GM12891 (cell line): ENCODE results near the gene B3GNT8. TPM values are rescaled to one million over a fixed set of nuclear protein-coding genes. Genes with fewer than 3 reads are reported as not detected.
A peak's percentile ranks its signal among the peaks of the same experiment; 100 is the strongest.
"Not testable (repeated sequence)": the region's sequence is repeated elsewhere in the genome, so short reads cannot be mapped to it uniquely, and the experiment has no call there.

Experiments used
- DNase-seq: peaks from one replicate; pipeline ENCODE4 v3.0.0; 2011; ENCODE audit warnings: low spot score; ENCODE audit not compliant: insufficient read length
- FAIRE-seq: peaks from 2 replicates; lab custom pipeline; 2011; peaks lifted over from hg19 to GRCh38; lab: Jason Lieb, UNC
- PAX5 ChIP-seq: IDR thresholded peaks from 2 replicates; pipeline ENCODE4 v1.6.1; 2011; ENCODE audit warnings: low read length, moderate library complexity, mild to moderate bottlenecking; ENCODE audit not compliant: insufficient read depth, severe bottlenecking
- POLR2A ChIP-seq: IDR thresholded peaks from 2 replicates; pipeline ENCODE4 v1.6.1; 2011; ENCODE audit warnings: low read depth, low read length, control low read depth
- POLR2AphosphoS5 ChIP-seq: IDR thresholded peaks from 2 replicates; pipeline ENCODE4 v1.6.1; 2011; ENCODE audit warnings: low read depth, low read length, control low read depth
- POU2F2 ChIP-seq: IDR thresholded peaks from 2 replicates; pipeline ENCODE4 v1.6.1; 2011; ENCODE audit warnings: low read depth, mild to moderate bottlenecking, control low read depth, low read length, moderate library complexity
- SPI1 ChIP-seq: IDR thresholded peaks from 2 replicates; pipeline ENCODE4 v1.6.1; 2011; ENCODE audit warnings: low read depth, low read length, control low read depth
- TAF1 ChIP-seq: IDR thresholded peaks from 2 replicates; pipeline ENCODE4 v1.6.1; 2011; ENCODE audit warnings: low read depth, low read length, control low read depth
- polyA plus RNA-seq: library from polyadenylated mRNA; unstranded; fragments of >200 nt; gene quantifications from one replicate; pipeline ENCODE4 v1.2.1, GENCODE V29; 2012; ENCODE audit warnings: low read depth, missing spikeins, inconsistent platforms; ENCODE audit not compliant: missing spikeins

B3GNT8 gene, protein sequence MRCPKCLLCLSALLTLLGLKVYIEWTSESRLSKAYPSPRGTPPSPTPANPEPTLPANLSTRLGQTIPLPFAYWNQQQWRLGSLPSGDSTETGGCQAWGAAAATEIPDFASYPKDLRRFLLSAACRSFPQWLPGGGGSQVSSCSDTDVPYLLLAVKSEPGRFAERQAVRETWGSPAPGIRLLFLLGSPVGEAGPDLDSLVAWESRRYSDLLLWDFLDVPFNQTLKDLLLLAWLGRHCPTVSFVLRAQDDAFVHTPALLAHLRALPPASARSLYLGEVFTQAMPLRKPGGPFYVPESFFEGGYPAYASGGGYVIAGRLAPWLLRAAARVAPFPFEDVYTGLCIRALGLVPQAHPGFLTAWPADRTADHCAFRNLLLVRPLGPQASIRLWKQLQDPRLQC
- 0.15 TPM for polyA plus RNA-seq

DNA sequence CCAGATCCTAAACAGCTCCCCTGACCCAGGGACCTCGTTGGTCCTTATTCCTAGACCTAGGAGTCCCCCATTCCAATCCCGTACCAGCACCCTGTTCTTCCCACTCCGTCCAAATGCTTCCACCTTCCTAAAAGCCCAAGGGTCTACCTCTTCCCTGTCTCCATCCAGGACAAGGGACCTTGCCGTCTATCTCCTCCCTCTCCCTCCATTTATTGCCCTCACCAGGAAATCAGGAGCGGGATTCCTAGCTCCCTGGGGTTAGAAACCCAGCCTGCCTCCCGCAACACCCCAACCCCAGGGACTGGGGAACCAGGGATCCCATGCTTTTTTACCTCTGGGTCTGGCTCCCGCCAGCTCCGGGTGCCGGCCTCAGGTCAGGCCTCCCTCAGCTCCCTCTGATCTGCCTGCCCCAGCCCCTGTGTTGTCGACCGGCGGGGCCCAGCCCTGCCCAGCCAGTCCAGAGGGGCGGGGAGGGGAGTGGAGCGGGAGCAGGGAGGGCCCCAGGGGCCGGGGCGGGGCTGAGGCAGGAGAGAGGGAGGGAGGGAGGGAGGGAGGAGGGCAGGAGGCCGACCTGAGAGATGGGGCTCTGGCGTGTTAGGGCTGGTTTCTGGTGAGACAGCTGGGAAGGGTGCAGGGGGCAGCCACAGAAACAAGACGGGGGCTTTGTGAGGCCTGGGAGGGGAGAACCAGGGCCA lies at the start of gene B3GNT8:
B3GNT8 (minus strand) TSS at position 423 of the 695 bp plus-strand sequence. CDS start 596 bp downstream, outside the sequence.
- DNase-seq (peak; percentile 60), FAIRE-seq (no peak)
- TF ChIP-seq POU2F2 (no peak), SPI1 (no peak), TAF1 (no peak), PAX5 (no peak), POLR2A (no peak), POLR2AphosphoS5 (no peak)

DNA sequence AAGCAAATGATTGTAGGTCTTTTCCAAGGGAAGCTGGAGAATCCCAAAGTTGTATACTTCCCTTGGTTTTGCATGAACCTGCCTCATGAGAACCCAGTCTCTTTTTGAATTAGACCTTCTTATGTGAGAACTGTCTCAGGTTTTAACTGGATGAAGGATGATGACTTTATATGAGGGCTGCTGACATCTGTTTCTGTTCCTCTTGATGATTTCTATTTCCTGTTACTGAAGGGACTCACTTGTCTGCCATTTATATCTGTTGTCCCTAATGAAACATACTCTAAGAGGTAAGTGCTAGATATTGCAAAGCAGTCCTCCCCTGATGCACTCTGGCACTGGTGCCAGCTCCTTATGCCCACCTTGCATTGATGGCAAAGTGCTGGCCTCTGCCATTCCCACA lies 49.4 kb upstream of the B3GNT8 start:
- peak; percentile 26; the same call in 1 of the 2 replicates for TF ChIP-seq SPI1
- no peak for TF ChIP-seq POLR2AphosphoS5
- FAIRE-seq (no peak), DNase-seq (no peak)

- FAIRE-seq, result peak; percentile 77
- TF ChIP-seq SPI1, result peak; percentile 86
- not testable (repeated sequence) for DNase-seq
Measured at GRCh38 chr19:41463257-41464256, 36.4 kb upstream of the B3GNT8 start.

DNA sequence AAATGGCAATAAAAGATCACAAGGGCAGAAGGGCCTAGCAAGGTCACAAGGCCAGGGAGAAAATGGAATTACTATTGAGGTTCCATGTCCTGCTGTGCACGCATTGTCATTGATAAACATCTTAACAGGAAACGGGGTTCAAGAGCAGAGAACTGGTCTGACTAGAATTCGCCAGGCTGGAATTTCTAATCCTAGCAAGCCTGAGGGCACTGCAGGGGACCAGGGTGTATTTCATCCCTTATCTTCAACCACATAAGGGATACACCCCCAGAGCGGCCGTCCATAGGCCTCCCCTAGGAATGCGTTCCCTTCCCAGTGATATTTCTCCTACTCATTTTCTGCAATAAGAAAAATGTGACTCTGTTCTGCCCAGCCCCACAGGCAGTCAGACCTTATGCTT lies 35.3 kb upstream of the B3GNT8 start:
- DNase-seq (no peak), FAIRE-seq (no peak)
- TF ChIP-seq POU2F2 (no peak), POLR2A (no peak), PAX5 (no peak), POLR2AphosphoS5 (no peak), SPI1 (no peak), TAF1 (no peak)

DNA sequence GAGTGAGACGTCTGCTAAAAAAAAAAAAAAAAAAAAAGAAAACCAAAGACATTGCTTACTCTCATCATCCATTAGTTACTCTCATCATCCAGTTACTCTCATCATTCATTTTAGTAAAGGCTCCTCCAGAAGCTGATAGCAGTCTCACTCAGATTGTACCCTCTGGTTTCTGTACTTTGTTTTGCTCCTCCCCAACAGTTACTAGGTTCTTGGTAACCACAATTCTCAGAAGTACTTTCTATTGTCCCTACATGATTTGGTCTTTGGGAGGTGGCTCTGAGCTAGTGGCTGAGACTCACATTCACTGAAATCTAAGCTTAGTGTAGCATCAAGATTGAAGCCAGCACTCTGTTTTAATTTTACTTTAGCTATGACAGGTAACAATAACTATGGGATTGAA lies 30.1 kb upstream of the B3GNT8 start:
- TF ChIP-seq PAX5 (no peak), POLR2AphosphoS5 (no peak), POU2F2 (no peak), SPI1 (no peak), TAF1 (no peak), POLR2A (no peak)

GRCh38 chr19:41456342-41456918 lies 29.3 kb upstream of the B3GNT8 start:
- FAIRE-seq (no peak), DNase-seq (no peak)
- no peak for TF ChIP-seq POLR2A
- TF ChIP-seq POU2F2, result no peak
- TF ChIP-seq POLR2AphosphoS5, result no peak
- TF ChIP-seq TAF1, result no peak
- TF ChIP-seq SPI1, result no peak
- TF ChIP-seq PAX5, result no peak

More for the DNA sequence above, 30.1 kb upstream of the B3GNT8 start:
- no peak for DNase-seq
- peak; percentile 88 for FAIRE-seq

DNA sequence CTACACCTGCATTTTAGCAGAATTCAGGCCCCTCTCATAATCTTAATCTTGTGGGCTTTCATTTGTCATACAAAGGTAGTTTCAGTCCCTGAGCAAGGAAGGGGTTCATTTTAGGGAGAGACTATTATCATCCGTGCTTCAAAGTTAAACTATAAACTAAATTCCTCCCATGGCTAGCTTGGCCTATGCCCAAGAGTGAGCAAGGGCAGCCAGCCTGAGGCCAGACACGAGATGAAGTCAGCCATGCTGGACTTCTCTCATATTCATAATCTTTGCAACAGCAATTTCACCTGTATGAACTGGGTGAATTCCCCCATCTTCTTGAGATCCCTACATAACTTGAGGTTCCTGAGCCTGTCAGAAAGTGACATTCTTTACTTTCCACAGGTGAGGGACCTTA lies 28.8 kb upstream of the B3GNT8 start:
- TF ChIP-seq PAX5, result no peak
- DNase-seq (no peak), FAIRE-seq (no peak)

DNA sequence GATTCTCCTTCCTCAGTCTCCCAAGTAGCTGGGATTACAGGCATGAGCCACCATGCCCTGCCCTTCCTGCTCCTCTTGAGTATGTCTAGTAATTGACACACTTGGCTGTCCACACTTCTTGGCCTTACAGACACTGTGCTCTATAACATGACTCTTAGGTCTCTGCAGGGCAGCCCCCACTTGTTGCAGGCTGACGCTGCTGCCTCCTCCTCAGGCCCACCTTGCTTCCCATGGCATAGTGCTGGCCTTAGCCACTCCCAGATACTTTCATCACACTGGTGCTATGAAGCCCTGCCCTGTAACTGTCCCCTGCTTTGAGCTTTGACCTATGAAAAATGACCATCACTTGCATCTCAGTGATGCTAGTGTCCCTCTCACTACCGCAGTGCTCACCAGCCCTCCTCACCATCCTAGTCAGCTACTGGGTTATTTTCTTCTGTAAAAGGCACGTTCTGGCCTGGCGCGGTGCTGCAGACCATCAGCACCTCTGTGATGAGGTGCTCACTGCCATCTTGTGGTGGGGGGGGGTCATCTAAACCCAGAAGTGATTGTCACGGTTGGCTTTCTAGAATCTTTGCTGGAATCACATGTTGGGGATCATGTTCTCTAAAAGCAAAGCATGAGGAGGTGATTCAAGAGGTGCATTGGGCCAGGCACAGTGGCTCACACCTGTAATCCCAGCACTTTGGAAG lies 25.6 kb upstream of the B3GNT8 start:
- no peak for FAIRE-seq
- DNase-seq, result no peak
- TF ChIP-seq POU2F2 (no peak), POLR2A (no peak), POLR2AphosphoS5 (no peak), SPI1 (no peak), PAX5 (no peak)

DNA sequence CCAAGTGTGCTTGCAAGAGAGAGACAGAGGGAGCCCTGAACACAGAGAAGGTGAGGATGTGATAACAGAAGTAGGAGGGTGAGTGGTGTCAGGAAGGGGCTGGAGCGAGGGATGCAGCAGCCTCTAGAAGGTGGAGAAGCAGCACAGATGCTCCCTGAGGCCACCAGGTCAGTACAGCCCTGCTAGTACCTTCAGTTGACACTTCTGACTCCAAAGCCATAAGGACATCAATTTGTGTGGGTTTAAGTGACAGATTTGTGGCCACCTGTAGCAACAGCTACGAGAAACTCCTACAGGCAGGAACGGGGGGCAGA lies 22.6 kb upstream of the B3GNT8 start:
- TF ChIP-seq PAX5 (no peak), POU2F2 (no peak), TAF1 (no peak), POLR2A (no peak), POLR2AphosphoS5 (no peak), SPI1 (no peak)
- DNase-seq, result no peak
- FAIRE-seq, result peak; percentile 31
